ENCODE results near the gene DMXL2. TPM values are rescaled to one million over a fixed set of nuclear protein-coding genes. Genes with fewer than 3 reads are reported as not detected.

The DMXL2 gene
- total RNA-seq, 1 donor from 2014 or later: 6.5 TPM

- intact Hi-C loops (cut with DNase I): no loop called here
- ATAC-seq (ENCODE audit: poor library complexity): no peak
- DNase-seq: no peak
These were observed 95.6 kb downstream of the DMXL2 start for GRCh38 chr15:51526955-51527354.

GRCh38 chr15:51524376-51524775 lies 98.2 kb downstream of the DMXL2 start:
- intact Hi-C loops (cut with DNase I): no loop called here
- DNase-seq: no peak
- ATAC-seq (ENCODE audit: poor library complexity): no peak

GRCh38 chr15:51516291-51516690 lies 106.3 kb downstream of the DMXL2 start:
- ATAC-seq (ENCODE audit: poor library complexity) (no peak), DNase-seq (no peak)
- intact Hi-C loops (cut with DNase I): no loop called here

DNA sequence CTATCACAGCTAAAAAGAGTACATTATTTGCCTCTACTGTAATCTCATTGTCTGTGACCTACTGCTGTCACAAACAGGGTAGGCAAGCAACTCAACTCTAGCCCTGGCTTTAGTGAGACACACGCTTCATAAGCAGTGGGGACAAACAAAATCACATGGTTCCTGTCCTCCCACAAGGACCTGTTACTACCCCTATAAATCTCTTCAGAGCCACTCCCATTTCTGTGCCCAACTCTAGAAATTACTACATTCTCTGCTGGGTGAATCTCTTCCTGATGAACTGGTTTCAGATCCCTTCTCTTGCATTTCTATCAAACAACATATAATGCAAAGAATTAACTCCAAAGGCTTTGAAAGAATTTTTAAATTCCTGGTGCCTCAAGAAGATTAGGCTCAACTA lies 117.3 kb downstream of the DMXL2 start:
- DNase-seq: no peak
- ATAC-seq (ENCODE audit: poor library complexity): no peak
- intact Hi-C loops (cut with DNase I): no loop called here

GRCh38 chr15:51503003-51503402 lies 119.6 kb downstream of the DMXL2 start:
- intact Hi-C loops (cut with DNase I): no loop called here
- ATAC-seq (ENCODE audit: poor library complexity): no peak

DNA sequence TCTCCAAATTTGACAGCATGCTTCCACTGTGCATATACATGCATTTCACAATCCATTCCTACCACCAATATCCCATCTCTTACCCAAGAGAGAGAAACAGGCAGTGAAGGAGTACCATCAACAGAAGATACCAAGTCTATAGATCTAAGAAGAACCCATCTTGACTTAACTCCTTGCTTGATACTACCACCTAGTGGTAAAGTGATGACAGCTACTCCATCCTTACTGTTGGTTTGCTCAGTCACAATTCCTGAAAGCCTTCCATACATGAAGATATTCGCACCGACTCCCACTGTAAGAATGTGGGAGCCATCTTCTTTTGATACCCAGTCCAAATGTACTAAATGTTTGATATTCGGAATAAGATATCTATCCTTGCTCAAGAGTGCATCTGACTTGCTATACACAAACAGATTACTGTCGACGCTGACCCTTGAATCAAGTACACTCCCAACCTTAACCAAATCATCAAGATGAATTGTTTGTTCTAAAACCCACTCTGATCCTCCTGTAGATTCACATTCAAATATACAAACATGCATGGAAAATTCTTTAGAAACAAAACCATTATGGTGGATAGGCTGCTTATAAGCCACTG lies 123.1 kb downstream of the DMXL2 start:
- intact Hi-C loops (cut with DNase I): no loop called here

More at GRCh38 chr15:51503003-51503402, 119.6 kb downstream of the DMXL2 start:
- DNase-seq: no peak

GRCh38 chr15:51497806-51498205 lies 124.8 kb downstream of the DMXL2 start:
- intact Hi-C loops (cut with DNase I): no loop called here
- ATAC-seq (ENCODE audit: poor library complexity) (no peak), DNase-seq (no peak)

More for the DNA sequence above, 123.1 kb downstream of the DMXL2 start:
- ATAC-seq (ENCODE audit: poor library complexity) (no peak), DNase-seq (no peak)

- intact Hi-C loops (cut with DNase I): no loop called here
- ATAC-seq (ENCODE audit: poor library complexity) (no peak), DNase-seq (no peak)
These were observed 126.3 kb downstream of the DMXL2 start for GRCh38 chr15:51496246-51496645.

DNA sequence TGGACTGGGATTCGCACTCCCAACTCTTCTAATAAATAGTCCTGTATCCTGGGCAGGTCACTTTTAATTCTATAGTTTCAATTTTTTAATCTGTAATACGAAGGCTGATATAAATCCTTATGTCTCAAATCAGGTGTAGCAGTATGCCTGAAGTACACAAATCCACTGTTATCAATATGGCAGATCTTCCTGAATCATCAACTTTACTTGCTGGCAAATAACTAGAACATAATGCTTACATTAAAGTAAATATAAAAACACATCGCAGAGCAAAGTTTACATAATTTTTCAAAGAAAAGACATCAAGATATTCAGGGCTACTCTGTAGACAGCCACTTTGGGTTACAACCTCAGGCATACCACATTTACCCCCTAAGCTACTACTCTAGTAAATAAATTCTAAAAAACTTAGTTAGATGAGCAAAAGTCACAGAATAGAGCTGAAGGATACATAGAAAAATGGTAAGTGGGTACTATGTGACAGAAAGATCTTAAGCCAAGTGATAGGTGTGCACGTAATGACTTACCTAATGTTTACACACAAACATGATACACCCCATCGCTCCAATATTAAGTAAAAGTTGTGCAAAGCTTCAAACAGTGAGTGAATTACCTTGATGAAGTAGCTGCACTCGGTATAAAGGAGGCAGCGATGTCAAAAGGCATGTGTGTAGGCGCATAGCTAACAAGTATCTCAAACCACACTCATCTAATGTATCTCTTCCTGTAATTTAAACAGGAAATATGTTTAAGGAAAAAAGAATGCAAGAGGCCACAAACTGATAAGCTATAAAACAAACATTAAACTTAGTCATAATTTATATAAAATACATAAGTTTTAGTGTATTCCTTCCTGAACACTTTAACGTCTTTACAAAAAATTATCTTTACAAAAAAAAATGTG lies 127.9 kb downstream of the DMXL2 start:
- intact Hi-C loops (cut with DNase I): no loop called here
- DNase-seq (no peak), ATAC-seq (ENCODE audit: poor library complexity) (no peak)

DNA sequence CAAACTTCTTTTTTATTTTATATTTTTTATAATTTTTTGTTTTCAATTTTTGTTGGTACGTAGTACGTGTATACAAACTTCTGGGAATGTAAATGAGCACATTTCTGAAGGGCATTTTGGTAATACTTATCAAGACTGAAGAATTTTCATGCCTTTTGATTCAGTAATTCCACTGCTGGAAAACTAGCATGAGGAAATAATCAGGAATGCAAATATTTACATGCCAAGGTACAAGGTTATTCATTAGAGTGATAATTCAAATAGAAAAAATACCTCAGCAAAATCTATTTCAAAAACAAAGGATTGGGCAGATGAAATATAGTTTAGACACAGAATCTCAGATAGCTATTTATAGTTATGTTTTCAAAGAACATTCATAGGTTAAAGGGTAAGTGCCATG lies 128.7 kb downstream of the DMXL2 start:
- no peak for DNase-seq
- no peak for ATAC-seq (ENCODE audit: poor library complexity)
- intact Hi-C loops (cut with DNase I): no loop called here

DNA sequence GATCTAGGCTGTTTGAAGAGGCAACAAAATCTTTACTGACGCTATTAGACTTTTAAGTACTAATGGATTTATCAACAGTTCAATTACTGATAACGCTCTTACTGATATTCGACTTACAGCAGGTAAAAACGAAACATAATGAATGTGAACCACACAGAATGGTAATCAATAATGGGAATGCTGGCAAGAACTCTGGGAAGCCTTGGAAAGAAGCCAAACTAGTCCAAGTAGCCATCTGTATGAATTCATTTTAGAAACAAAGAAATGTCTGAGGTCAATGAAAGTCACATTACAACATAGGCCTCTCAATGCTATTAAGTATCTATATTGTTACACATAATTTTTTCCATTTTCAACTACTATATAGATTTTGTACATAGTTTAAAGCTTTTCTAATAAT lies 130.0 kb downstream of the DMXL2 start:
- DNase-seq: no peak
- no peak for ATAC-seq (ENCODE audit: poor library complexity)
- intact Hi-C loops (cut with DNase I): no loop called here

DNA sequence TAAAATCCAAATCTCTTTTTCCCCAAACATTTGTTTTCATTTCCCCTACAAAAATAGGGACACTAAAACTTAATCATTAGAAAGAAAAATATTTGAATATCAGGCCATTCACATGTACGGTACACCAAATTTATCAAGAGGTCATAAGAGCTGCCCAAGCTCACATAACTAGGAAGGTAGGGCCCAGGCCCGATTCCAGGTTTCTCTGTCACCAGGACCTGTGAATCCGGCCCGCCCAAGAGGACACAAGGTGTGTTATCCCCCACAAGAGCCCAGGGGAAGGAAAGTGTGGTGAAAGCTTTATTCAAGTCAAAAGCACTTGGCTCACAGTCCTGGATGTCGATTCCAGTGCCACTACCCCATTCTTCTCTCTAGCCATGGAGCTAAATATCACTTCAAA lies 130.6 kb downstream of the DMXL2 start:
- intact Hi-C loops (cut with DNase I): no loop called here
- DNase-seq (no peak), ATAC-seq (ENCODE audit: poor library complexity) (no peak)

DNA sequence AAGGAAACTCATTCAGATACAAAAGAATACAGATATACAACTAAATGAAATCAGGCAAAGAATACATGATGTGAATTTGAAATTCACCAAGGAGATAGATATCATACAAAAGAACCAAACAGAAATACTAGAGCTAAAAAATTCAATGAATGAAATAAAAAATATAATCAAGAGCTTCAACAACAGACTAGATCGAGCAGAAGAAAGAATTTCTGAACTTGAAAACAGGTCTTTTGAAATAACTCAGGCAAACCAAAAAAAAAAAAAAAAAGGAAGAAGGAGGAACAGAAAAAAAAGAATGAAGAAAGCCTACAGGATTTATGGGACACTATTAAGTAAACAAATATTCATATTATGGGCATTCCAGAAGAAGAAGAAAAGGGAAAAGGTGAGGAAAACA lies 137.8 kb downstream of the DMXL2 start:
- intact Hi-C loops (cut with DNase I): no loop called here
- no peak for DNase-seq
- no peak for ATAC-seq (ENCODE audit: poor library complexity)

GRCh38 chr15:51483985-51484384 lies 138.6 kb downstream of the DMXL2 start:
- no peak for ATAC-seq (ENCODE audit: poor library complexity)
- no peak for DNase-seq
- intact Hi-C loops (cut with DNase I): no loop called here

- intact Hi-C loops (cut with DNase I): no loop called here
- DNase-seq (no peak), ATAC-seq (ENCODE audit: poor library complexity) (no peak)
These were observed 139.1 kb downstream of the DMXL2 start for GRCh38 chr15:51483520-51483919.

- ATAC-seq (ENCODE audit: poor library complexity) (no peak), DNase-seq (no peak)
- intact Hi-C loops (cut with DNase I): no loop called here
These were observed 146.8 kb downstream of the DMXL2 start for GRCh38 chr15:51475736-51476135.

DNA sequence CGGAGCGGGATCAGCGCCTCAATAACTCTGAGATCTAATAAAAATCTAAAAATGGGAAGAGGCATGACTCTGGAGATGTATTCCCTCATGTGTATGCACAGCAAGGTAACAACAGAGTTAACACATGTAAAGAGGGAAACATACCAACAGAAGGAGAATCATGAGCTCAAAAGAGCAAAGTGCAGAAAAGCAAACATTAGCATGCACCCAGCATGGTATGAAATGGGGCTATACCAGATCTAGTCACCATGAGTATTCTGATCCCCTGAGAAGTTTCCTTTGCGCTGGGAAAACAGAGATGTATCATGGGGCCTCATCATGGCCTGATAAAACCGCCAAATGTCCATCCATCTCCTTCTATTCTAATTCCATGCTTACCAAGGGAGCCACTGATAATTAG lies 152.1 kb downstream of the DMXL2 start:
- ATAC-seq (ENCODE audit: poor library complexity): no peak
- no peak for DNase-seq
- intact Hi-C loops (cut with DNase I): no loop called here

DNA sequence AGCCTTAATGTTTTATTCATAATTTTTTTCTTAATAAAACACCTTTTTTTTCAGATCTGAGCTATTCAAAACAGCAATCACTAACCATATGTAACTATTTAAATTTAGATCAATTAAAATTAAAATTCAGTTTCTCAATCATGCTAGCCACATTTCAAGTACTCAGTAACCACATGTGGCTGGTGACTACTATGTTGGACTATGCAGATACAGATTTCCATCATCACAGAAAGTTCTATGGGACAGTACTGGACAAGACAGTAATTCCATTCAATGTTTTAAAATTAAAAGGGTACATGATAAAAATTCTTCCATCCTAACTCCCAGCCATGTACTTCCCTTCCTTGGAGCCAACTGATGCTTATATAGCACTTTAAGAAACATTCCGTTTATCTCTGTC lies 161.8 kb downstream of the DMXL2 start:
- DNase-seq (no peak), ATAC-seq (ENCODE audit: poor library complexity) (no peak)
- intact Hi-C loops (cut with DNase I): no loop called here

- no peak for ATAC-seq (ENCODE audit: poor library complexity)
- no peak for DNase-seq
- intact Hi-C loops (cut with DNase I): no loop called here
These were observed 172.6 kb downstream of the DMXL2 start for GRCh38 chr15:51450001-51450400.

- no peak for ATAC-seq (ENCODE audit: poor library complexity)
- DNase-seq: no peak
- intact Hi-C loops (cut with DNase I): no loop called here
These were observed 173.8 kb downstream of the DMXL2 start for GRCh38 chr15:51448622-51449399.

All from Right ventricle myocardium superior (tissue), 1 donor.